OCI-LY7 (cell line): ENCODE results near the gene TAMALIN.

ENCODE experiments used
- CTCF ChIP-seq: fragments of 200-600 bp; sonication (generic); conservative IDR thresholded peaks from 2 replicates; pipeline ENCODE4 v1.5.1; 2014; ENCODE audit warnings: mild to moderate bottlenecking, antibody characterized with exemption, low read length, moderate library complexity, mixed read lengths
- EZH2phosphoT487 ChIP-seq: fragments of 200-600 bp; sonication (generic); IDR thresholded peaks from 2 replicates; pipeline ENCODE4 v1.6.1; 2018; ENCODE audit warnings: low read depth, borderline replicate concordance, mild to moderate bottlenecking, mixed run types, antibody characterized with exemption, low read length, moderate library complexity, mixed read lengths

DNA sequence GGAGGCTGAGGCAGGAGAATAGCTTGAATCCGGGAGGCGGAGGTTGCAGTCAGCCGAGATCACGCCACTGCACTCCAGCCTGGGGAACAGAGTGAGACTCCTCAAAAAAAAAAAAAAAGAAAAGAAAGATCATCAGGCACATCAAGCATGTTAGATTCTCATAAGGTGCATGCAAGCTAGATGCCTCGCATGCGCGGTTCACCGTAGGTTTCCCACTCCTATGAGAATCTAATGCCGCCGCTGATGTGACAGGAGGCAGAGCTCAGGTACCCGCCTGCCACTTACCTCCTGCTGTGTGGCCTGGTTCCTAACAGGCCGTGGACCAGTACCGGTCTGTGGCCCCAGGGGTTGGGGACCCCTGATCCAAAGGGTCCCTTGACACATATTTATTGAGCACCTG is 48.2 kb upstream of the TAMALIN start:
- no peak for TF ChIP-seq CTCF
- no peak for TF ChIP-seq EZH2phosphoT487
